ENCODE data around the gene ABLIM3.

The ABLIM3 gene

DNA sequence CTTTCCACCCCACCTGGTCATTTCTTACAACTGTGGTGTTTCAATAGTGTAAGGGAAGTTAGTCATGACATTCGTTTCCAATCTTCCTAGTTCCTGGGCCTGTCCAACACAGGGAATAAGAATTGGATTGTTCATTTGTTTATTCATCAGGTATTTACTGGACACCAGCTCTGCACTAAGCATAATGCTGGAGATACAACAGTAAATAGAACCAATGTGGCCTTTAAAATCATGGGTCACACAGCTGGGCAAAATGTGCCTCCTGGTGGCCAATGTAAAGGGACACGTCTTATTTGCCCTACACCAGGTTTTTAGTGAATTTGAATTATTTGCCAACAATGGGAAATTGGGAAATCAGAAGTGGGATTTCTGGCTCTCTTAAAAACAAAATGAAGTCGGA, 10.4 kb downstream of the ABLIM3 start:
- Histone ChIP-seq H3K27ac (replicated peaks) (no peak overlapping the region), H3K4me3 (replicated peaks; ENCODE audit: insufficient read depth, low read length) (no peak overlapping the region), H3K27me3 (ENCODE audit: insufficient read depth, poor library complexity, severe bottlenecking) (peaks cover 12% of the 10 kb centered on the region)
- DNase-seq (ENCODE audit: low read depth in 1 of 2, low spot score in 1 of 2), result no peak
- TF ChIP-seq GABPA (IDR thresholded peaks at IDR 0.05; ENCODE audit: low read depth) (no peak), POLR2AphosphoS5 (IDR thresholded peaks at IDR 0.05; ENCODE audit: low read depth) (no peak), SPI1 (IDR thresholded peaks at IDR 0.05; ENCODE audit: borderline replicate concordance, low read depth) (no peak)
- TF ChIP-seq, protein P1, sequence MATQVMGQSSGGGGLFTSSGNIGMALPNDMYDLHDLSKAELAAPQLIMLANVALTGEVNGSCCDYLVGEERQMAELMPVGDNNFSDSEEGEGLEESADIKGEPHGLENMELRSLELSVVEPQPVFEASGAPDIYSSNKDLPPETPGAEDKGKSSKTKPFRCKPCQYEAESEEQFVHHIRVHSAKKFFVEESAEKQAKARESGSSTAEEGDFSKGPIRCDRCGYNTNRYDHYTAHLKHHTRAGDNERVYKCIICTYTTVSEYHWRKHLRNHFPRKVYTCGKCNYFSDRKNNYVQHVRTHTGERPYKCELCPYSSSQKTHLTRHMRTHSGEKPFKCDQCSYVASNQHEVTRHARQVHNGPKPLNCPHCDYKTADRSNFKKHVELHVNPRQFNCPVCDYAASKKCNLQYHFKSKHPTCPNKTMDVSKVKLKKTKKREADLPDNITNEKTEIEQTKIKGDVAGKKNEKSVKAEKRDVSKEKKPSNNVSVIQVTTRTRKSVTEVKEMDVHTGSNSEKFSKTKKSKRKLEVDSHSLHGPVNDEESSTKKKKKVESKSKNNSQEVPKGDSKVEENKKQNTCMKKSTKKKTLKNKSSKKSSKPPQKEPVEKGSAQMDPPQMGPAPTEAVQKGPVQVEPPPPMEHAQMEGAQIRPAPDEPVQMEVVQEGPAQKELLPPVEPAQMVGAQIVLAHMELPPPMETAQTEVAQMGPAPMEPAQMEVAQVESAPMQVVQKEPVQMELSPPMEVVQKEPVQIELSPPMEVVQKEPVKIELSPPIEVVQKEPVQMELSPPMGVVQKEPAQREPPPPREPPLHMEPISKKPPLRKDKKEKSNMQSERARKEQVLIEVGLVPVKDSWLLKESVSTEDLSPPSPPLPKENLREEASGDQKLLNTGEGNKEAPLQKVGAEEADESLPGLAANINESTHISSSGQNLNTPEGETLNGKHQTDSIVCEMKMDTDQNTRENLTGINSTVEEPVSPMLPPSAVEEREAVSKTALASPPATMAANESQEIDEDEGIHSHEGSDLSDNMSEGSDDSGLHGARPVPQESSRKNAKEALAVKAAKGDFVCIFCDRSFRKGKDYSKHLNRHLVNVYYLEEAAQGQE (IDR thresholded peaks at IDR 0.05; ENCODE audit: insufficient replicate concordance, low read depth), result no peak
- TF ChIP-seq, protein P2, sequence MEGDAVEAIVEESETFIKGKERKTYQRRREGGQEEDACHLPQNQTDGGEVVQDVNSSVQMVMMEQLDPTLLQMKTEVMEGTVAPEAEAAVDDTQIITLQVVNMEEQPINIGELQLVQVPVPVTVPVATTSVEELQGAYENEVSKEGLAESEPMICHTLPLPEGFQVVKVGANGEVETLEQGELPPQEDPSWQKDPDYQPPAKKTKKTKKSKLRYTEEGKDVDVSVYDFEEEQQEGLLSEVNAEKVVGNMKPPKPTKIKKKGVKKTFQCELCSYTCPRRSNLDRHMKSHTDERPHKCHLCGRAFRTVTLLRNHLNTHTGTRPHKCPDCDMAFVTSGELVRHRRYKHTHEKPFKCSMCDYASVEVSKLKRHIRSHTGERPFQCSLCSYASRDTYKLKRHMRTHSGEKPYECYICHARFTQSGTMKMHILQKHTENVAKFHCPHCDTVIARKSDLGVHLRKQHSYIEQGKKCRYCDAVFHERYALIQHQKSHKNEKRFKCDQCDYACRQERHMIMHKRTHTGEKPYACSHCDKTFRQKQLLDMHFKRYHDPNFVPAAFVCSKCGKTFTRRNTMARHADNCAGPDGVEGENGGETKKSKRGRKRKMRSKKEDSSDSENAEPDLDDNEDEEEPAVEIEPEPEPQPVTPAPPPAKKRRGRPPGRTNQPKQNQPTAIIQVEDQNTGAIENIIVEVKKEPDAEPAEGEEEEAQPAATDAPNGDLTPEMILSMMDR (IDR thresholded peaks at IDR 0.05; ENCODE audit: insufficient read depth, low read length), result no peak

DNA sequence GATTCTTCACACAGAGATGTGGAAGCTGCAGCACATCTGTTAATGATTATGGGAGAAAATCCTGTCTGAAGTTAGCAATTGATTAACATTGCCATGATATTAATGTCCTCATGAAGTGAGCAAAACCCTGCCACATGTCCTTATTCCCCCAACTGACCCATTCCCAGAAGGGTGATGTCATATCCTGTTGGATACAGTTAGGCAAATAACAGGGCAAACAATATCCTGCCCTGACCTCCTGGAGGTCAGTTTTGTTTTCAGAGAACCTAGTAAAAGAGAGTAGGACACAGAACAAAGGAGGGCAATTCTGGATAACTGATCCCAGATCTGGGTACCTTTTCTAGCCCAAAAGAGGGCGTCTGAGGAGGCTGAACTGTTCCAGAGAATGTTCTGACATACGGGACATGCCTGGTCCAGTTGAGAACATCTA, 11.0 kb downstream of the ABLIM3 start:
- TF ChIP-seq, protein P2 (IDR thresholded peaks at IDR 0.05; ENCODE audit: insufficient read depth, low read length), result no peak
- TF ChIP-seq SPI1 (IDR thresholded peaks at IDR 0.05; ENCODE audit: borderline replicate concordance, low read depth) (no peak), GABPA (IDR thresholded peaks at IDR 0.05; ENCODE audit: low read depth) (no peak), POLR2AphosphoS5 (IDR thresholded peaks at IDR 0.05; ENCODE audit: low read depth) (no peak)
- TF ChIP-seq, protein P1 (IDR thresholded peaks at IDR 0.05; ENCODE audit: insufficient replicate concordance, low read depth), result no peak
- Histone ChIP-seq H3K4me3 (replicated peaks; ENCODE audit: insufficient read depth, low read length) (no peak overlapping the region), H3K27me3 (ENCODE audit: insufficient read depth, poor library complexity, severe bottlenecking) (peaks cover 14% of the 10 kb centered on the region), H3K27ac (replicated peaks) (no peak overlapping the region)
- DNase-seq (ENCODE audit: low read depth in 1 of 2, low spot score in 1 of 2), result no peak

DNA sequence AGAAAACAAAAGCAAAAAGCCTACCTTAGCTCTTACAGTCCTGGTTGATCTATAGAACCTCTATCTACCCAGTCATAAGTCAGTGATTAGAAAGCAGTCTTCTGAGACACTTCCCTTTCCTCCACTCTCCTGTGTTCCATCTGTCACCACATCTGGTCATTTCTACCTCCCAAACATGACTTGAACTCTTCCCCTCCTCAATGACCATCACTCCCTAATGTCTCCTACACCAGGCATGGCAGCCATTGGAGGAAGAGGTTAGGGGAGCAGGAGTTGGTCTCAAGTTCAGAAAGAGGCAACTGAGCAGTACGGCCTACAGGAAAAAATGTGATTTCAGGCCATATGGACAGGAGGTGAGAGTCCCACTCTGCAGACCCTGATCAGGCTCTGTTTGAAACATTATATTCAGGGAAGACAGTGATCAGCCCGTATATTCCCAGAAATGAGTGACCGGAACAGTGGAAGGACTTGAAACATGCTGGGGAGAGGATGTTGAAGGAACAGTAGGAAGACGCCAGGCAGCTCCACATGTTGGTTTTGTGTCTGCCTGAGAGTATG, 12.0 kb downstream of the ABLIM3 start:
- Histone ChIP-seq H3K4me3 (replicated peaks; ENCODE audit: insufficient read depth, low read length) (no peak overlapping the region), H3K27me3 (ENCODE audit: insufficient read depth, poor library complexity, severe bottlenecking) (peaks cover 21% of the 10 kb centered on the region), H3K27ac (replicated peaks) (no peak overlapping the region)
- TF ChIP-seq SPI1 (IDR thresholded peaks at IDR 0.05; ENCODE audit: borderline replicate concordance, low read depth) (no peak), POLR2AphosphoS5 (IDR thresholded peaks at IDR 0.05; ENCODE audit: low read depth) (no peak), GABPA (IDR thresholded peaks at IDR 0.05; ENCODE audit: low read depth) (no peak)
- TF ChIP-seq, protein P1 (IDR thresholded peaks at IDR 0.05; ENCODE audit: insufficient replicate concordance, low read depth), result no peak
- TF ChIP-seq, protein P2 (IDR thresholded peaks at IDR 0.05; ENCODE audit: insufficient read depth, low read length), result no peak
- no peak for DNase-seq (ENCODE audit: low read depth in 1 of 2, low spot score in 1 of 2)
